B cell (primary cell): ENCODE results near the gene NANOS3. TPM values are rescaled to one million over a fixed set of nuclear protein-coding genes. Genes with fewer than 3 reads are reported as not detected.

Experiments used
- ATAC-seq: fragments of 200-7000 bp; cut with Tn5 transposase; one replicate; pipeline ENCODE4 v1.10.0; 2021; ENCODE audit warnings: low read depth, mild to moderate bottlenecking, moderate number of reproducible peaks, moderate library complexity
- CTCF ChIA-PET: fragments of 350-600 bp; sonication (Branson Sonifier 250); formaldehyde crosslinking; loops from one replicate; lab custom pipeline; 2021; ENCODE audit warnings: antibody characterized with exemption, inconsistent platforms; lab: Charles Lee
- POLR2A ChIA-PET: fragments of 350-600 bp; sonication (Branson Sonifier 250); formaldehyde crosslinking; loops from one replicate; lab custom pipeline; 2021; ENCODE audit warnings: antibody characterized with exemption; lab: Charles Lee
- DNase-seq: peaks from one replicate; pipeline ENCODE4 v3.0.0; 2013
- H2AFZ ChIP-seq: 2 replicates; pipeline ENCODE4 v1.6.1; 2012; ENCODE audit warnings: mild to moderate bottlenecking, low read depth, low read length; ENCODE audit not compliant: insufficient read depth, poor library complexity, severe bottlenecking
- H3K27ac ChIP-seq, 2 donors: 1 replicate in 1 of 2; 2 replicates in 1 of 2; pipeline ENCODE4 v1.5.1; 2012 to 2013; ENCODE audit warnings: low read length in 2 of 2, mild to moderate bottlenecking in 2 of 2, moderate library complexity in 1 of 2
- H3K27me3 ChIP-seq, 4 experiments: fragments of 200-600 bp in 1 of 4; sonication (generic) in 1 of 4; replicated peaks in 1 of 4; 1 replicate in 2 of 4; 2 replicates in 2 of 4; pipeline versions ENCODE4 v1.6.1 to v1.7.0; 2013 to 2016; ENCODE audit warnings: low read length in 3 of 4, mild to moderate bottlenecking in 2 of 4, mixed read lengths in 1 of 4, moderate library complexity in 1 of 4; ENCODE audit not compliant: insufficient read depth in 4 of 4, control insufficient read depth in 3 of 4; ENCODE audit errors: control extremely low read depth in 1 of 4
- H3K36me3 ChIP-seq, 2 experiments: replicated peaks in 1 of 2; 1 replicate in 1 of 2; 2 replicates in 1 of 2; pipeline versions ENCODE4 v1.6.1 to v1.7.1; 2013; ENCODE audit warnings: low read length in 1 of 2; ENCODE audit not compliant: insufficient read depth in 2 of 2, control insufficient read depth in 1 of 2; ENCODE audit errors: control extremely low read depth in 1 of 2, extremely low read depth in 1 of 2
- H3K4me1 ChIP-seq, 2 donors: fragments of 200-600 bp in 1 of 2; sonication (generic) in 1 of 2; 1 replicate in 1 of 2; 2 replicates in 1 of 2; pipeline versions ENCODE4 v1.5.1 to v1.6.1; 2013 to 2017; ENCODE audit warnings: low read length in 2 of 2; ENCODE audit not compliant: control insufficient read depth in 2 of 2, insufficient read depth in 2 of 2
- H3K4me2 ChIP-seq: replicated peaks from 2 replicates; pipeline ENCODE3; 2012; ENCODE audit warnings: mild to moderate bottlenecking, low read depth, low read length; ENCODE audit not compliant: poor library complexity, severe bottlenecking
- H3K4me3 ChIP-seq, 5 experiments: fragments of 200-600 bp in 1 of 5; sonication (generic) in 1 of 5; 1 replicate in 3 of 5; 2 replicates in 2 of 5; pipeline versions ENCODE4 v1.5.1 to v1.7.0; 2011 to 2016; ENCODE audit warnings: low read length in 4 of 5, mild to moderate bottlenecking in 4 of 5, low read depth in 2 of 5, control low read depth in 1 of 5, moderate library complexity in 1 of 5; ENCODE audit not compliant: insufficient read depth in 1 of 5; ENCODE audit errors: control extremely low read depth in 1 of 5, extremely low read depth in 1 of 5
- H3K79me2 ChIP-seq: fragments of 200-600 bp; sonication (generic); one replicate; pipeline ENCODE4 v1.6.0; 2016; ENCODE audit warnings: low read length; ENCODE audit not compliant: control insufficient read depth, insufficient read depth
- H3K9ac ChIP-seq: fragments of 200-600 bp; sonication (generic); 2 replicates; pipeline ENCODE4 v1.6.1; 2017; ENCODE audit warnings: mild to moderate bottlenecking, low read length, moderate library complexity
- H3K9me3 ChIP-seq, 3 donors: one replicate each; pipeline versions ENCODE4 v1.6.1 to v1.7.1; 2013; ENCODE audit warnings: low read length in 2 of 3; ENCODE audit not compliant: control insufficient read depth in 2 of 3, insufficient read depth in 1 of 3; ENCODE audit errors: control extremely low read depth in 1 of 3
- H4K20me1 ChIP-seq: 2 replicates; pipeline ENCODE4 v1.6.0; 2012; ENCODE audit warnings: mild to moderate bottlenecking, low read length; ENCODE audit not compliant: insufficient read depth, control insufficient read depth, poor library complexity, severe bottlenecking
- H3K27ac Mint-ChIP-seq: one replicate; pipeline ENCODE4 v1.8.0; 2021; ENCODE audit warnings: mixed read lengths
- H3K27me3 Mint-ChIP-seq: one replicate; pipeline ENCODE4 v1.8.0; 2021; ENCODE audit warnings: mixed read lengths
- H3K4me1 Mint-ChIP-seq: one replicate; pipeline ENCODE4 v1.8.0; 2021; ENCODE audit warnings: mixed read lengths
- H3K4me3 Mint-ChIP-seq: one replicate; pipeline ENCODE4 v1.8.0; 2021; ENCODE audit warnings: mixed read lengths
- H3K9me3 Mint-ChIP-seq: one replicate; pipeline ENCODE4 v1.8.0; 2022; ENCODE audit warnings: mixed read lengths; ENCODE audit not compliant: insufficient read depth
- EZH2 ChIP-seq: IDR thresholded peaks from 2 replicates; pipeline ENCODE4 v1.6.1; 2012; ENCODE audit warnings: borderline replicate concordance, low read depth, mild to moderate bottlenecking, moderate library complexity, low read length; ENCODE audit not compliant: insufficient read depth, poor library complexity, severe bottlenecking
- WGBS: methylation state at CpG from one replicate; pipeline ENCODE4 v1.1.5; 2013; ENCODE audit warnings: missing lambda C conversion rate; ENCODE audit not compliant: insufficient coverage; 5-methylcytosine and 5-hydroxymethylcytosine counted together
- intact Hi-C: fragments of 100-400 bp; cut with micrococcal nuclease; formaldehyde crosslinking; loops from one replicate; pipeline ENCODE4 v1.10.0; 2022
- polyA plus RNA-seq: library from polyadenylated mRNA; depleted of rRNA; stranded (reverse); fragments of >200 nt; gene quantifications from 2 replicates; pipeline ENCODE4 v1.2.3, GENCODE V29; 2012
- total RNA-seq, 2 donors: library from RNA; stranded (reverse); fragments of 120-200 nt in 1 of 2; gene quantifications; 1 replicate in 1 of 2; 2 replicates in 1 of 2; pipeline versions ENCODE4 v1.2.3 to v1.2.4, GENCODE V29; 2013 to 2022
- TF ChIP-seq, protein P1 (sequence below): fragments of 200-600 bp; IDR thresholded peaks from one replicate; pipeline ENCODE4 v1.8.0; 2022; ENCODE audit warnings: antibody characterized with exemption, mild to moderate bottlenecking

Gene NANOS3
- total and polyA plus RNA-seq, 2 donors (not counting 1 experiment from before 2014, with no cell fraction given), result 0.49 TPM; not detected in 1

DNA sequence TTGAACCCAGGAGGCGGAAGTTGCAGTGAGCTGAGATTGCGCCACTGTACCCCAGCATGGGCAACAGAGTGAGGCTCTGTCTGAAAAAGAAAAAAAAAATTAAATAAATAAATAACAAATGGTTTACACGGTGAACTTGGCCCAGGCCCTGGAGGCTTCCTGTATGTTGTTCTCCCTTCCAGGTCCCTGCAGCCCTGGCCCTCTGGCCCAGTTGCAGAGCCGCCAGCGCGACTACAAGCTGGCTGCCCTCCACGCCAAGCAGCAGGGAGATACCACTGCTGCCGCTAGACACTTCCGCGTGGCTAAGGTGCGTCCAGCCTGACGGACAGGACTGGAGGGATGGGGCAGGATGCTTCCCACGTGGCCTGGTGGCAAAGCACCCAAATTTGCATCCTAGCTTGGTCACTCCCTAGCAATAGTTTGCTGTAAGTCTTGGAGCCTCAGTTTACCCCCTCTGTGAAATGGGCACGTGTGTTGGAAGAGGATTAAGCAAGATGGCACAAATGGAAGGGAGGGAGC, 41.0 kb downstream of the NANOS3 start:
- Histone ChIP-seq H3K9ac (no peak overlapping the region), H3K4me1 (no peaks in the 10 kb centered on the region), H3K27me3 (no peaks in the 10 kb centered on the region), H4K20me1 (no peaks in the 10 kb centered on the region), H3K4me2 (no peak overlapping the region), H2AFZ (no peak overlapping the region), H3K79me2 (no peaks in the 10 kb centered on the region), H3K27ac (no peak overlapping the region), H3K4me3 (no peak overlapping the region), H3K36me3 (peaks cover 1 to 45% of the 10 kb centered on the region in 2 experiments), H3K9me3 (peaks cover 0 to 17% (median 5%) of the 10 kb centered on the region in 3 donors)
- TF ChIP-seq, protein P1, sequence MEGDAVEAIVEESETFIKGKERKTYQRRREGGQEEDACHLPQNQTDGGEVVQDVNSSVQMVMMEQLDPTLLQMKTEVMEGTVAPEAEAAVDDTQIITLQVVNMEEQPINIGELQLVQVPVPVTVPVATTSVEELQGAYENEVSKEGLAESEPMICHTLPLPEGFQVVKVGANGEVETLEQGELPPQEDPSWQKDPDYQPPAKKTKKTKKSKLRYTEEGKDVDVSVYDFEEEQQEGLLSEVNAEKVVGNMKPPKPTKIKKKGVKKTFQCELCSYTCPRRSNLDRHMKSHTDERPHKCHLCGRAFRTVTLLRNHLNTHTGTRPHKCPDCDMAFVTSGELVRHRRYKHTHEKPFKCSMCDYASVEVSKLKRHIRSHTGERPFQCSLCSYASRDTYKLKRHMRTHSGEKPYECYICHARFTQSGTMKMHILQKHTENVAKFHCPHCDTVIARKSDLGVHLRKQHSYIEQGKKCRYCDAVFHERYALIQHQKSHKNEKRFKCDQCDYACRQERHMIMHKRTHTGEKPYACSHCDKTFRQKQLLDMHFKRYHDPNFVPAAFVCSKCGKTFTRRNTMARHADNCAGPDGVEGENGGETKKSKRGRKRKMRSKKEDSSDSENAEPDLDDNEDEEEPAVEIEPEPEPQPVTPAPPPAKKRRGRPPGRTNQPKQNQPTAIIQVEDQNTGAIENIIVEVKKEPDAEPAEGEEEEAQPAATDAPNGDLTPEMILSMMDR, result no peak
- TF ChIP-seq EZH2, result no peak
- intact Hi-C loops, result no loop called here
- DNase-seq, result no peak
- no peaks in the 10 kb centered on the region for H3K9me3 Mint-ChIP-seq
- ATAC-seq, result no peak
- WGBS, result 96% methylated on average over 12 of the region's 14 CpGs
- H3K4me1 Mint-ChIP-seq, result no peaks in the 10 kb centered on the region
- H3K4me3 Mint-ChIP-seq, result no peak overlapping the region
- H3K27me3 Mint-ChIP-seq, result no peaks in the 10 kb centered on the region
- POLR2A ChIA-PET, result no interaction called here
- H3K27ac Mint-ChIP-seq, result no peak overlapping the region
- CTCF ChIA-PET, result interaction anchor here (0.7 kb wide), 1 partner anchor 8 kb away, joined by 3 read pairs; no protein-coding TSS in a partner anchor

DNA sequence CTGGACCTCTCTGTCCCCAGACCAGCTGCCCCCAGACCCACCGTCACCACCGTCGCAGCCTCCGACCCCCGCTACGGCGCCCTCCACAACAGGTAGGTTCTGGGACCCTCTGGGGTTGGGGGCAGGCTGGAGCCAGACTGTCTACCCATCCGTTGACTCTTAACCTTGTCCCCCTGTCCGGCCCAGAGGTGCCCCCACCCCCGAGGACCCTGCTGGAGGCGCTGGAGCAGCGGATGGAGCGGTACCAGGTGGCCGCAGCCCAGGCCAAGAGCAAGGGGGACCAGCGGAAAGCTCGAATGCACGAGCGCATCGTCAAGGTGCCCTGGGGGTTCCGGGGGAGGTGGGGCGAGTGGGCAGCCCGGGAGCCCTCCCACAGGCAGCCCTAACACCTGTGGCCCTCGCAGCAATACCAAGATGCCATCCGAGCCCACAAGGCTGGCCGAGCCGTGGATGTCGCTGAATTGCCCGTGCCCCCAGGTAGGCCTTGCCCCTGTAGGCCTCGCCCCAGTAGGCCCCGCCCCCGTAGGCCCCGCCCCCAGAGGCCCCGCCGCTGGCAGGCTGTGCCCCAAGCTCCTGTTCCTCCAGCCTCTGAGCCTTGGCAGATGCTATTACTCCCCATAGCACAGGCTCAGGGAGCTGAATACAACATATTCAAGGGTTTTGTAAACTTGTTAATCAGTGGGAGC, 41.9 kb downstream of the NANOS3 start:
- Histone ChIP-seq H3K4me3 (no peak overlapping the region), H3K9ac (no peak overlapping the region), H2AFZ (no peak overlapping the region), H3K36me3 (peaks cover 1 to 48% of the 10 kb centered on the region in 2 experiments), H3K79me2 (no peaks in the 10 kb centered on the region), H3K4me1 (no peaks in the 10 kb centered on the region), H3K27me3 (no peaks in the 10 kb centered on the region), H4K20me1 (no peaks in the 10 kb centered on the region), H3K27ac (no peak overlapping the region), H3K4me2 (no peak overlapping the region), H3K9me3 (peaks cover 0 to 14% (median 5%) of the 10 kb centered on the region in 3 donors)
- CTCF ChIA-PET, result no interaction called here
- no peak overlapping the region for H3K27ac Mint-ChIP-seq
- no peak for DNase-seq
- intact Hi-C loops, result no loop called here
- TF ChIP-seq EZH2, result no peak
- TF ChIP-seq, protein P1, result no peak
- no peak overlapping the region for H3K4me3 Mint-ChIP-seq
- POLR2A ChIA-PET, result no interaction called here
- WGBS, result 97% methylated on average over 29 of the region's 34 CpGs
- ATAC-seq, result no peak
- H3K27me3 Mint-ChIP-seq, result no peaks in the 10 kb centered on the region
- no peaks in the 10 kb centered on the region for H3K9me3 Mint-ChIP-seq
- H3K4me1 Mint-ChIP-seq, result no peaks in the 10 kb centered on the region
